Measurements from ENCODE around the gene RNF214. TPM values are rescaled to one million over a fixed set of nuclear protein-coding genes. Genes with fewer than 3 reads are reported as not detected.

RNF214 gene
- total and polyA plus RNA-seq, 12 donors: 7.3 to 33.5 (median 25.4) TPM

DNA sequence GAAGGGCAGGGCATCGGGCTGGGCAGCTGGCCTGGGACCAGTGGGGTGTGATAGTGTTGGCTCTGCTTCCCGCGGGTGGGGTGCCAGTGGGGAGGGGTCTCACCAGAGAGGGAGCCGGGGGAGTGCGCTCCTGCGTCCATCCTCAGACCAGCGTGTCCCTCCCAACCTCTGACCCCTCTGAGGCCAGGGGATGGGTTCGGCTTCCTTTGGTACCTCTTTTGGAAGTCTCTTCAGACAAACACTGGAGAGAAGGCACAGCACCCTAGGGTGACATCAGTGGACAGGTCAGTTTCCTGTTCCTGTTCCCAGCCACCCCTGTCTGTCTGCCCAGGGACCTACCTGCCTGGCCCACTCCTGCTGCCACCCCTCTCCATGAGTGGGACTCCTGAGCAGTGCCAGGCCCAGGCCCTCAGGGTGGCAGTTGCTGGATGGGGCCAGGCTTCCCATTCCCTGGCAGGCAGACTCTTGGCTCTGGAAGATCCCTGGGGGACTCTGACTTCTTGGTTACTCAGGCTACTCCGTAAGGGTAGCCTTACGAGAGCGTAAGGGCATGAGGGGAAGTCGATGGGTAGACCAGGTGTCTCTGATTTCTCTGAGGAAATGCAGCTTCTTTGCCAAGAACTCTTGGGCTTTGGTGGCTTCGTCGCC is 30.7 kb upstream of the RNF214 start:
- peak overlapping the region in 9 of 10 donors; percentile 49 to 92 (median 87) for H3K27ac ChIP-seq
- DNase-seq: no peak
- peak overlapping the region in 9 of 10 donors; percentile 40 to 65 (median 46) for H3K4me3 ChIP-seq
- no peaks in the 10 kb centered on the region for H3K9me3 ChIP-seq
- no peak for ATAC-seq
- 59 to 60% methylated on average over 14 of the region's 14 CpGs for WGBS, 2 donors
- peaks cover 6 to 76% (median 43%) of the 10 kb centered on the region in 9 donors for H3K4me1 ChIP-seq
- intact Hi-C loops (cut with DNase I): no loop called here
- TF ChIP-seq, protein P1, sequence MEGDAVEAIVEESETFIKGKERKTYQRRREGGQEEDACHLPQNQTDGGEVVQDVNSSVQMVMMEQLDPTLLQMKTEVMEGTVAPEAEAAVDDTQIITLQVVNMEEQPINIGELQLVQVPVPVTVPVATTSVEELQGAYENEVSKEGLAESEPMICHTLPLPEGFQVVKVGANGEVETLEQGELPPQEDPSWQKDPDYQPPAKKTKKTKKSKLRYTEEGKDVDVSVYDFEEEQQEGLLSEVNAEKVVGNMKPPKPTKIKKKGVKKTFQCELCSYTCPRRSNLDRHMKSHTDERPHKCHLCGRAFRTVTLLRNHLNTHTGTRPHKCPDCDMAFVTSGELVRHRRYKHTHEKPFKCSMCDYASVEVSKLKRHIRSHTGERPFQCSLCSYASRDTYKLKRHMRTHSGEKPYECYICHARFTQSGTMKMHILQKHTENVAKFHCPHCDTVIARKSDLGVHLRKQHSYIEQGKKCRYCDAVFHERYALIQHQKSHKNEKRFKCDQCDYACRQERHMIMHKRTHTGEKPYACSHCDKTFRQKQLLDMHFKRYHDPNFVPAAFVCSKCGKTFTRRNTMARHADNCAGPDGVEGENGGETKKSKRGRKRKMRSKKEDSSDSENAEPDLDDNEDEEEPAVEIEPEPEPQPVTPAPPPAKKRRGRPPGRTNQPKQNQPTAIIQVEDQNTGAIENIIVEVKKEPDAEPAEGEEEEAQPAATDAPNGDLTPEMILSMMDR (IDR thresholded peaks at IDR 0.05): no peak
- peaks cover 0 to 40% (median 11%) of the 10 kb centered on the region in 9 donors for H3K36me3 ChIP-seq
- no peaks in the 10 kb centered on the region for H3K27me3 ChIP-seq

DNA sequence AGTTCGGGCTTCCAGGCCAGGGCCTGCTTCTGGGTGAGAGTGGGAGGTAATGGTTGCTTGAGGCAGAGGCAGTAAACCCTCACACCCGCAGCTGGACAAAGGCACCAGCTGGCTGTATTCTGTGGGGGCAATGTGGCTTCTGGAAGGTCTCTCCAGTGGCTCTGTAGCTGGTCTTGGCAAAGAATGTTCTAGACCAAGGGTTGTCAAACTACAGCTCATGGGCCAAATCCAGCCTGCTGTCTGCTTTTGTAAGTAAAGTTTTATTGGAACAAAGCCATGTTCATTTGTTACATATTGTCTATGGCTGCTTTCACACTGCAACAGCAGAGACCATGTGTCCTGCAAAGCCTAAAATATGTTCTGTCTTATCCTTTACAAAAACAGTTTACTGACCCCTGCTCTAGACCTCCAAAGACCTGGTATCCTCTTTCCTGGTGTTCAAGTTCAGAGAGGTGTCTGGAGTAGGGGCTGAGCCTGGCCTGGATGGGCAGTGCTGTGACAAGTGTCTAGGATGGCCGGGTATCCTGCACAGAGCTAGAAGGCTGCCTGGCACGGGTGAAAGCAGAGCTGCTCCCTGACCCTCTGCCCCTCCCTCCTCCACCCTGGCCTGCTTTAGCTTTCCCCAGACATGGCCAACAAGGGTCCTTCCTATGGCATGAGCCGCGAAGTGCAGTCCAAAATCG is 29.9 kb upstream of the RNF214 start:
- Histone ChIP-seq H3K9me3 (no peaks in the 10 kb centered on the region), H3K4me1 (peaks cover 6 to 74% (median 42%) of the 10 kb centered on the region in 9 donors), H3K36me3 (peaks cover 0 to 36% (median 11%) of the 10 kb centered on the region in 9 donors), H3K27me3 (no peaks in the 10 kb centered on the region), H3K27ac (peak overlapping the region in 9 of 10 donors; percentile 49 to 92 (median 87)), H3K4me3 (peak overlapping the region in 7 of 10 donors; percentile 8 to 65 (median 55))
- intact Hi-C loops (cut with DNase I): no loop called here
- ATAC-seq (no peak), DNase-seq (no peak)
- TF ChIP-seq, protein P1 (IDR thresholded peaks at IDR 0.05): no peak
- 78 to 79% methylated on average over 7 of the region's 7 CpGs for WGBS, 2 donors

DNA sequence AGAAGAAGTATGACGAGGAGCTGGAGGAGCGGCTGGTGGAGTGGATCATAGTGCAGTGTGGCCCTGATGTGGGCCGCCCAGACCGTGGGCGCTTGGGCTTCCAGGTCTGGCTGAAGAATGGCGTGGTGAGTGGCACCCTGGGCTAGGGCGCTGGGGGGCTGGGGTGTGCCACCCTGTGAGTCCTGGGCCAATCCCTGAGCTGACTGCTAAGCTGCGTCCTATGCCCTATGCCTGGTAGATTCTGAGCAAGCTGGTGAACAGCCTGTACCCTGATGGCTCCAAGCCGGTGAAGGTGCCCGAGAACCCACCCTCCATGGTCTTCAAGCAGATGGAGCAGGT is 29.4 kb upstream of the RNF214 start:
- no peak for ATAC-seq
- intact Hi-C loops (cut with DNase I): no loop called here

More for the DNA sequence above, 29.4 kb upstream of the RNF214 start:
- WGBS, 2 donors: 93 to 95% methylated on average over 10 of the region's 10 CpGs
- Histone ChIP-seq H3K4me1 (peaks cover 6 to 69% (median 37%) of the 10 kb centered on the region in 9 donors), H3K36me3 (peaks cover 0 to 32% (median 11%) of the 10 kb centered on the region in 9 donors), H3K4me3 (peak overlapping the region in 3 of 10 donors; percentile 46 to 60 (median 60)), H3K27ac (peak overlapping the region in 3 of 10 donors; percentile 87 to 92 (median 88)), H3K27me3 (no peaks in the 10 kb centered on the region), H3K9me3 (no peaks in the 10 kb centered on the region)
- TF ChIP-seq, protein P1 (IDR thresholded peaks at IDR 0.05): no peak
- no peak for DNase-seq

Measured in heart right ventricle (tissue), 16 donors.